ENCODE results near the gene STRN3.

- TF ChIP-seq POLR2A (IDR thresholded peaks at IDR 0.05; ENCODE audit: low read depth, low read length) (no peak), TAF1 (IDR thresholded peaks at IDR 0.05; ENCODE audit: low read depth, low read length) (no peak), POLR2AphosphoS5 (IDR thresholded peaks at IDR 0.05; ENCODE audit: low read depth, low read length) (no peak), SPI1 (IDR thresholded peaks at IDR 0.05; ENCODE audit: low read depth, low read length) (no peak), PAX5 (IDR thresholded peaks at IDR 0.05; ENCODE audit: insufficient read depth, low read length, severe bottlenecking) (no peak)
Observed at GRCh38 chr14:30915596-30915995, 110.6 kb downstream of the STRN3 start.

Measured in GM12891 (cell line).